Measurements from ENCODE around the gene PRRT4.

The PRRT4 gene

GRCh38 chr7:128390871-128391565, 29.5 kb upstream of the PRRT4 start:
- CTCF ChIA-PET: interaction anchor here (0.9 to 42.2 kb wide), 7 partner anchors 9 to 70 kb away, joined by 3 to 963 read pairs (median 5); partner anchors contain the start of genes IMPDH1 and RBM28
- no peak for TF ChIP-seq CTCF (IDR thresholded peaks at IDR 0.05; ENCODE audit: control extremely low read depth, extremely low read depth, low read depth, missing control alignments)
- POLR2A ChIA-PET: interaction anchor here (0.5 to 1.1 kb wide), 2 partner anchors 47 to 1603 kb away, joined by 3 to 4 read pairs; partner anchors contain the start of gene RBM28
- DNase-seq (ENCODE audit: extremely low spot score): no peak

- POLR2A ChIA-PET: interaction anchor here (0.6 kb wide), 1 partner anchor 1002 kb away, joined by 3 read pairs; no protein-coding TSS in a partner anchor
- DNase-seq (ENCODE audit: extremely low spot score): no peak
- CTCF ChIA-PET: interaction anchor here (0.9 to 42.2 kb wide), 7 partner anchors 8 to 682 kb away, joined by 4 to 963 read pairs (median 30); partner anchors contain the start of genes IMPDH1 and RBM28
- no peak for TF ChIP-seq CTCF (IDR thresholded peaks at IDR 0.05; ENCODE audit: control extremely low read depth, extremely low read depth, low read depth, missing control alignments)
These were observed 28.3 kb upstream of the PRRT4 start for GRCh38 chr7:128389618-128390329.

GRCh38 chr7:128389085-128389617, 27.7 kb upstream of the PRRT4 start:
- CTCF ChIA-PET: interaction anchor here (0.8 to 42.2 kb wide), 8 partner anchors 8 to 682 kb away, joined by 3 to 963 read pairs (median 18); partner anchors contain the start of genes IMPDH1 and RBM28
- POLR2A ChIA-PET: interaction anchor here (0.6 kb wide), 1 partner anchor 1001 kb away, joined by 3 read pairs; no protein-coding TSS in a partner anchor
- no peak for TF ChIP-seq CTCF (IDR thresholded peaks at IDR 0.05; ENCODE audit: control extremely low read depth, extremely low read depth, low read depth, missing control alignments)
- DNase-seq (ENCODE audit: extremely low spot score): no peak

DNA sequence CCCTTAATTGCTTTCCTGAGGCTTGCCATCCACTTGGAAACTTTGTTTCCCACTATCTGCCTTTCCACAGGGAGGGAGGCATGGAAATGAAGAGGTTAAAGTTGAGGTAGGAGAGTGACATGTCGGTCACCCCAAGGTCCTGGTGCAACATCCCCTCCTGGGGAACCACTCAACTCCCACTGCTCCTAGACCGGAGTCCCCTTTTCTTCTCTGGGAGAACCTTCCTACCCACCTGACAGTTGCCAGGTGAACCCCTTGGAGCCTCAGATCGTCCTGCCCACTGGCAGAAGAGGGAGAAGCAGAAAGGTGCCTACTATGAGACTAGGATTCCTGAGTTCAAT, 26.6 kb upstream of the PRRT4 start:
- CTCF ChIA-PET: interaction anchor here (0.9 to 42.2 kb wide), 12 partner anchors 7 to 1040 kb away, joined by 3 to 963 read pairs (median 8); partner anchors contain the start of genes IMPDH1 and RBM28
- no peak for TF ChIP-seq CTCF (IDR thresholded peaks at IDR 0.05; ENCODE audit: control extremely low read depth, extremely low read depth, low read depth, missing control alignments)
- POLR2A ChIA-PET: no interaction called here
- no peak for DNase-seq (ENCODE audit: extremely low spot score)

DNA sequence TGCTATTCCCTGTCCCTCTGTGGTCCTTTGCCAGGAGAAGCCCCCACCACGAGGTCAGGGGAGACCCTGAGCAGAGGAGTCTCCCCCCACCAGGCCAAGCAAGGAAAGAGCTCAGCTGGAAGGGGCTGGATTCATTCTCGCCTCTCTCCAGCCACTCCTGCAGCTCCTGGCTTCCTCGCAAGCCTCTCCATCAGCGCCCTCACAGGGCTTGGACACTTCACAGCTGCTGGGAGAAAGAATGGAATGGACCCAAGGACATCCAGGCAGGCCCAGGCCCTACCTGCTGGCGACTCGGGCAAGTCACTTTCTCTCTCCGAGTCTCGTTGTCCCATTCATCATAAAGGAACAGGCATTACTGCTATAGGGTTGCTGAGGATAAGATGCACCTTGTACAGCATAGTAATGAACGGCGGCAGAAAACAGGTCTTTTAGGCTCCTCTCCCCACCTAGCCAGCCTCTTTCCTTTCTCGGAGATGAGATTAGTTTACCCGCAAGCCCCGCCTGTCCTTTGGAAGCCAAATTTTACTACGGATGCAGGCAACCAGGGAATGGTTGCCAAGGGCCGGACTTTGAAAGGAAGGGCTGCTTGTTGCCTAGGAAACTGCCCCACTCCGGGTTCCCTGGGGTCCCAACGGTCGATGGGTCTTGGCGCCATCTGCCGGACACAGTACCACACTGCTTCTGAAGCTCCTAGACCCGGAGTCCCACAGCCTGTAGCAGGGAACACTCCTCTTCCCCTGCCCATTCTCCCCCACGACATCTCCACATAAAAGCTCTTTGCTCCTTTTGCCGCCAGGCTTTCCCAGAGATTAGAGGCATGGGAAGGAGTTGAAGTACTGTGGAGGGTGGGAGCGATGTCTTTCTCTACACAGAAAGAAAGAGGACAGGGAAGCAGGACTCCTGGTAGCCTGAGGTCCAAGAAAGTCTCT, 26.0 kb upstream of the PRRT4 start:
- POLR2A ChIA-PET: no interaction called here
- peak; percentile 89 for TF ChIP-seq CTCF (IDR thresholded peaks at IDR 0.05; ENCODE audit: control extremely low read depth, extremely low read depth, low read depth, missing control alignments)
- CTCF ChIA-PET: interaction anchor here (0.9 to 42.2 kb wide), 13 partner anchors 8 to 1040 kb away, joined by 3 to 963 read pairs (median 8); partner anchors contain the start of genes IMPDH1 and RBM28
- DNase-seq (ENCODE audit: extremely low spot score): peak; percentile 89

Data from GM10248 (cell line).